Measurements from ENCODE around the gene GPC5. TPM values are rescaled to one million over a fixed set of nuclear protein-coding genes. Genes with fewer than 3 reads are reported as not detected.

GPC5 gene
- total RNA-seq, 1 experiment from 2014 or later = 0.26 TPM

- ChIA-PET POLR2A (interaction anchor here (0.6 kb wide), 1 partner anchor 329 kb away, joined by 3 read pairs; no protein-coding TSS in a partner anchor), CTCF (no interaction called here)
- ATAC-seq (no peak), DNase-seq (ENCODE audit: low read depth, low spot score) (no peak)
- in situ Hi-C loops (cut with HindIII; ENCODE audit: low pct_unique_long_range_greater_than_20kb, low sequenced_read_pairs) (no loop called here), intact Hi-C loops (cut with micrococcal nuclease; ENCODE audit: unreplicated experiment) (no loop called here)
- H3K27me3 ChIP-seq (ENCODE audit: control insufficient read depth, insufficient read depth, low read length) = no peaks in the 10 kb centered on the region
- no peaks in the 10 kb centered on the region for H3K36me3 ChIP-seq (ENCODE audit: control insufficient read depth, insufficient read depth, low read length)
- TF ChIP-seq TCF7L2 (IDR thresholded peaks at IDR 0.05; ENCODE audit: low read depth, low read length) (no peak), CTCF (IDR thresholded peaks at IDR 0.05) (no peak), POLR2AphosphoS5 (IDR thresholded peaks at IDR 0.05; ENCODE audit: low read depth, low read length) (no peak), SIN3A (IDR thresholded peaks at IDR 0.05; ENCODE audit: borderline replicate concordance, insufficient read depth, low read depth, low read length) (no peak), REST (IDR thresholded peaks at IDR 0.05; ENCODE audit: insufficient read depth in 1 of 2, low read depth in 2 of 2, low read length in 1 of 2) (no peak)
- BruUV-seq (replicated peaks) = no TSS peak
- no peak overlapping the region for H3K4me3 ChIP-seq (ENCODE audit: low read depth in 2 of 2, low read length in 2 of 2)
- no peak overlapping the region for H3K27ac ChIP-seq (ENCODE audit: low read length)
- no peaks in the 10 kb centered on the region for H3K4me1 ChIP-seq (ENCODE audit: control insufficient read depth, insufficient read depth, low read length)
- no peaks in the 10 kb centered on the region for H3K9me3 ChIP-seq (ENCODE audit: control insufficient read depth, insufficient read depth, low read depth, low read length)
Measured at GRCh38 chr13:92177966-92178365, 779.5 kb downstream of the GPC5 start.

GRCh38 chr13:92179223-92179622 lies 780.8 kb downstream of the GPC5 start:
- no peaks in the 10 kb centered on the region for H3K36me3 ChIP-seq (ENCODE audit: control insufficient read depth, insufficient read depth, low read length)
- TF ChIP-seq REST (IDR thresholded peaks at IDR 0.05; ENCODE audit: insufficient read depth in 1 of 2, low read depth in 2 of 2, low read length in 1 of 2) (no peak), SIN3A (IDR thresholded peaks at IDR 0.05; ENCODE audit: borderline replicate concordance, insufficient read depth, low read depth, low read length) (no peak), POLR2AphosphoS5 (IDR thresholded peaks at IDR 0.05; ENCODE audit: low read depth, low read length) (no peak), TCF7L2 (IDR thresholded peaks at IDR 0.05; ENCODE audit: low read depth, low read length) (no peak), CTCF (IDR thresholded peaks at IDR 0.05) (no peak)
- ATAC-seq (no peak), DNase-seq (ENCODE audit: low read depth, low spot score) (no peak)
- no peaks in the 10 kb centered on the region for H3K4me1 ChIP-seq (ENCODE audit: control insufficient read depth, insufficient read depth, low read length)
- H3K27ac ChIP-seq (ENCODE audit: low read length) = no peak overlapping the region
- in situ Hi-C loops (cut with HindIII; ENCODE audit: low pct_unique_long_range_greater_than_20kb, low sequenced_read_pairs) = no loop called here
- no TSS peak for BruUV-seq (replicated peaks)
- POLR2A ChIA-PET = no interaction called here
- H3K9me3 ChIP-seq (ENCODE audit: control insufficient read depth, insufficient read depth, low read depth, low read length) = no peaks in the 10 kb centered on the region
- H3K4me3 ChIP-seq (ENCODE audit: low read depth in 2 of 2, low read length in 2 of 2) = no peak overlapping the region
- no peaks in the 10 kb centered on the region for H3K27me3 ChIP-seq (ENCODE audit: control insufficient read depth, insufficient read depth, low read length)
- CTCF ChIA-PET = no interaction called here
- intact Hi-C loops (cut with micrococcal nuclease; ENCODE audit: unreplicated experiment) = no loop called here
